Stimulated activated CD4-positive, alpha-beta T cell treated with anti-CD3 and anti-CD28 coated beads, TNF-alpha, amount 100 ng/mL, for 1 hour (primary cell): Measurements from ENCODE around the gene GPR37.

Source experiments
- DNase-seq, 3 donors: peaks; one replicate each; pipeline ENCODE4 v3.0.0-alpha.2; 2020; ENCODE audit warnings: low read depth in 3 of 3, low spot score in 1 of 3

Gene GPR37

GRCh38 chr7:124765401-124766352 lies at the start of gene GPR37:
Gene GPR37, minus strand, starts transcription at chr7:124765792. Its CDS starts 816 bp downstream, at chr7:124764976.
- DNase-seq: no peak

GRCh38 chr7:124813994-124814798 lies 48.6 kb upstream of the GPR37 start:
- no peak for DNase-seq

- DNase-seq: no peak
Measured at GRCh38 chr7:124812764-124813163, 47.2 kb upstream of the GPR37 start.

- no peak for DNase-seq
Measured at GRCh38 chr7:124811341-124811740, 45.7 kb upstream of the GPR37 start.

GRCh38 chr7:124810605-124811004 lies 45.0 kb upstream of the GPR37 start:
- no peak for DNase-seq

GRCh38 chr7:124808206-124808605 lies 42.6 kb upstream of the GPR37 start:
- DNase-seq: no peak

GRCh38 chr7:124801330-124801895 lies 35.8 kb upstream of the GPR37 start:
- no peak for DNase-seq

GRCh38 chr7:124800386-124800785 lies 34.8 kb upstream of the GPR37 start:
- no peak for DNase-seq

- no peak for DNase-seq
Measured at GRCh38 chr7:124799448-124799847, 33.9 kb upstream of the GPR37 start.

GRCh38 chr7:124796771-124797170 lies 31.2 kb upstream of the GPR37 start:
- DNase-seq: no peak

- no peak for DNase-seq
Measured at GRCh38 chr7:124792696-124793095, 27.1 kb upstream of the GPR37 start.

- no peak for DNase-seq
Measured at GRCh38 chr7:124792002-124792401, 26.4 kb upstream of the GPR37 start.

- no peak for DNase-seq
Measured at GRCh38 chr7:124791426-124791825, 25.8 kb upstream of the GPR37 start.

GRCh38 chr7:124790645-124791044 lies 25.1 kb upstream of the GPR37 start:
- no peak for DNase-seq

GRCh38 chr7:124785994-124786393 lies 20.4 kb upstream of the GPR37 start:
- no peak for DNase-seq

GRCh38 chr7:124784879-124785818 lies 19.6 kb upstream of the GPR37 start:
- no peak for DNase-seq

- no peak for DNase-seq
Measured at GRCh38 chr7:124783271-124783670, 17.7 kb upstream of the GPR37 start.

- DNase-seq: no peak
Measured at GRCh38 chr7:124781907-124782734, 16.5 kb upstream of the GPR37 start.

- DNase-seq: no peak
Measured at GRCh38 chr7:124781418-124781817, 15.8 kb upstream of the GPR37 start.

- DNase-seq: no peak
Measured at GRCh38 chr7:124780608-124781007, 15.0 kb upstream of the GPR37 start.
